Globus pallidus (tissue), 1 donor: ENCODE data around the gene PTGFRN.

Source experiments
- DNase-seq: peaks from one replicate; pipeline ENCODE4 v3.0.0-alpha.2; 2015; ENCODE audit warnings: low spot score

The PTGFRN gene

DNA sequence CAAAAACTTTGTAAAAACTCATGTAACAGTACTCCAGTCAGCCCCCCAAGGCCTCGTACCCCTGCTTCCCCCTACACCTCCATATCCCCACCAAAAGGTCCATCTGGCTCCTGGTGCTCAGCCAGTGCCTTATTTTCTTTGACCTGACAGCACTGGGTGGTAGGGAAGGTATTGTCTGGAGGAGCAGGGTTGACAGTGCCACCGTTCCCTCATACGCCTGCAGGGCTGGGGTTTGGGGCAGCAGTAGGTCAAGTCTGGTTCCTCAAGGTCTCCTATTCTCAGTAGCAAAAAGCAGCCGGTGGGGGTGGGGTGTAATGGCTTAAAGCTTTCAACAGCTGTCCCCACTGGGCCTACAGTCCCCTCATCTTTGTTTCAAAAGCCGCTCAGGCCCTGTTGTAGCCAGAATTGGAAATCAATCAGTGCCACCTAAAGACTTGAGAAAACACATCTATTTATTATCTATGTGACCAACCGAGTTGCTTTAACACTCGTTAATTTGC, 125.1 kb downstream of the PTGFRN start:
- no peak for DNase-seq

DNA sequence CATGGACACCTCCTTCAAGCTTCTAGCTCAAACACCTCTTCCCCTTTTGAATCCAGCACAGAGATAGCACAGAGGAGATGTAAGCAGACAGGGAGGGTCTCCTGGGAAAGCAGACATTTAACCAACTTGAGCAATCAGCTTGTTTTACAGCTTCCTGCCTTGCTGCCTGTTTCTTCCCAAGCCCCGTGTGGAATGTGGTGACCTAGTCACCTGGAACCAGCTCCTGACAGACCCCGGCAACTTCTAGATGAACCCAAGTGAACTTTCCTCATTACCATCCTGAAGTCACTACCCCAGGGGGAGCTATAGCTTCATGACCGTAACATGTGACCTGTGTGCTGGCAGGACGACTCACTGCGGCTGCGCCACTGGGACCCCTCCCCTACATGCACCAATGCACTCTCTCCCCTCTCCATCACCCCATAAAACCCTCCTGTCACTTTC, 126.3 kb downstream of the PTGFRN start:
- no peak for DNase-seq

DNA sequence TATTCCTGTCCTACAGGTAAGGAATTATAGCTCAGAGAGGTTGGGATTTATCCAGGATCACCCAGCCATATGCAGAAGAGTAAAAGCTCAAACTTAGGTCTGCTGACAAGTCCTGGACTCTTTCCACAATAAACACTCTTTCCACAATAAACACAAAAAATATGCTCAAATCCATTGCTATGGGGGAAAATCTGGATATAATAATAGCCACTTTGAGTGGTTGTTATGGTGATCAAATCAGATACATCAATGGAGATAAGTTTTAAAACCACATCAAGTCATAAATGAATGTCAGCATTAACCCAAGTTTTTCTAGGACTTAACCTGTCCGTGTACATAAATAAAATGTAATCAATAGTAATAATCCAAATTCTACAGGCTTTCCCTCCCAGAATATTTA, 128.1 kb downstream of the PTGFRN start:
- no peak for DNase-seq

DNA sequence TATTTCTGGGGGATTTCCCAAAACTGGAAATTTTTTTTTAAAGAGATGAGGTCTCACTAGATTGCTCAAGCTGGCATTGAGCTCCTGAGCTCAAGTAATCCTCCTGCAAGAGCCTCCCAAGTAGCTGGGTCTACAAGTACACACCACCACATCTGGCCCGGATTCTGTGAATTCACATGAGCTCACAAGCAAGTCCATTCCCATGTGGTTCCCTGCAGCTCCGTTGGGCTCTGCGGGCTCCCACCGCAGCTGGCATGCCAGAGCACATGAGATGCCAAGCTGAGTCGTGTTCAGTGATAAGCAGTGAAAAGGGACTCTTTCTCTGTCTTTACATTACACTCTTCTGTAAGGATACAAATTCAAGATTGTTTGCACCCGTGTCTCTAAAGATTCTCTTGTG, 128.5 kb downstream of the PTGFRN start:
- no peak for DNase-seq
